K562 (cell line): Measurements from ENCODE around the gene MMS19.

ENCODE experiments used
- SRSF7 ChIP-seq: fragments of 200-400 bp; formaldehyde crosslinking; optimal IDR thresholded peaks from 2 replicates; pipeline ENCODE3; 2017; ENCODE audit warnings: mild to moderate bottlenecking, low read depth, low read length
- ZKSCAN3 ChIP-seq: fragments of 250-450 bp; sonication (Bioruptor Pico); IDR thresholded peaks from 2 replicates; pipeline ENCODE4 v1.4.0; 2020

GRCh38 chr10:97498841-97499560, 779 bp upstream of the MMS19 start, which contains the start of gene UBTD1:
- TF ChIP-seq SRSF7: no peak
- TF ChIP-seq ZKSCAN3 (CRISPR knock-in tag): no peak
